Muscle of leg (tissue), 11 donors: ENCODE results near the gene FAM120C. TPM values are rescaled to one million over a fixed set of nuclear protein-coding genes. Genes with fewer than 3 reads are reported as not detected.

ENCODE experiments used
- DNase-seq: peaks from one replicate; pipeline ENCODE4 v3.0.0; 2013
- H3K27ac ChIP-seq: one replicate; pipeline ENCODE4 v1.5.1; 2013; ENCODE audit warnings: mild to moderate bottlenecking, low read length, control low read depth
- H3K27me3 ChIP-seq: one replicate; pipeline ENCODE4 v1.6.1; 2013; ENCODE audit warnings: low read length; ENCODE audit not compliant: control insufficient read depth, insufficient read depth
- H3K36me3 ChIP-seq: one replicate; pipeline ENCODE4 v1.6.1; 2013; ENCODE audit warnings: low read length; ENCODE audit not compliant: control insufficient read depth, insufficient read depth
- H3K4me1 ChIP-seq: one replicate; pipeline ENCODE4 v1.6.1; 2013; ENCODE audit warnings: low read length; ENCODE audit not compliant: control insufficient read depth, insufficient read depth
- H3K4me3 ChIP-seq: one replicate; pipeline ENCODE4 v1.5.1; 2013; ENCODE audit warnings: low read length, control low read depth
- H3K9me3 ChIP-seq: replicated peaks from 2 replicates; pipeline ENCODE4 v1.6.1; 2013; ENCODE audit warnings: low read depth, low read length; ENCODE audit not compliant: control insufficient read depth
- WGBS: methylation state at CpG from one replicate; pipeline ENCODE4 v1.1.5; 2013; ENCODE audit warnings: missing lambda C conversion rate; ENCODE audit not compliant: insufficient coverage; 5-methylcytosine and 5-hydroxymethylcytosine counted together
- polyA plus RNA-seq, 8 donors: library from polyadenylated mRNA; unstranded; fragments of 120-200 nt; gene quantifications; one replicate each; pipeline versions ENCODE4 v1.2.1 to v1.2.3, GENCODE V29; 2013; ENCODE audit warnings: inconsistent platforms in 1 of 8, low replicate concordance in 1 of 8; ENCODE audit not compliant: insufficient read length in 8 of 8, insufficient read depth in 1 of 8
- total RNA-seq: library from RNA; stranded (reverse); fragments of 120-200 nt; gene quantifications from one replicate; pipeline ENCODE4 v1.2.4, GENCODE V29; 2013

Gene FAM120C
- total and polyA plus RNA-seq, 9 donors, result 5.3 to 7.9 (median 6.4) TPM

DNA sequence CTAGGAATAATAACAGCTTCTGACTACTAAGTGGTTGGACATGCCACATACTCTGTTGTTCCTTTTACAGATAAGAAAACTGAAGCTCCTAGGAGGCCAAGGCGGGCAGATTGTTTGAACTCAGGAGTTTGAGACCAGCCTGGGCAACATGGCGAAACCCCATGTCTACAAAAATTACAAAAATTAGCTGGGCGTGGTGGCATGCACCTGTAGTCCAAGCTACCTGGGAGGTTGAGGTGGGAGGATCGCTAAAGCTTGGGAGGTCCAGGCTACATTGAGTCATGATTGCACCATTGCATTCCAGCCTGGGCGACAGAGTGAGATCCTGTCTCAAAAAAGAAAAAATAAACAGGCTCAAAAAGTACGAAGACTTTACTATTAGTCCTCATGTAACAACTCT is 108.2 kb downstream of the FAM120C start:
- no peaks in the 10 kb centered on the region for H3K27me3 ChIP-seq
- H3K4me3 ChIP-seq, result no peak overlapping the region
- no peaks in the 10 kb centered on the region for H3K36me3 ChIP-seq
- H3K9me3 ChIP-seq, result no peaks in the 10 kb centered on the region
- 80% methylated on average over 3 of the region's 6 CpGs for WGBS
- DNase-seq, result no peak
- H3K27ac ChIP-seq, result no peak overlapping the region
- H3K4me1 ChIP-seq, result no peaks in the 10 kb centered on the region

DNA sequence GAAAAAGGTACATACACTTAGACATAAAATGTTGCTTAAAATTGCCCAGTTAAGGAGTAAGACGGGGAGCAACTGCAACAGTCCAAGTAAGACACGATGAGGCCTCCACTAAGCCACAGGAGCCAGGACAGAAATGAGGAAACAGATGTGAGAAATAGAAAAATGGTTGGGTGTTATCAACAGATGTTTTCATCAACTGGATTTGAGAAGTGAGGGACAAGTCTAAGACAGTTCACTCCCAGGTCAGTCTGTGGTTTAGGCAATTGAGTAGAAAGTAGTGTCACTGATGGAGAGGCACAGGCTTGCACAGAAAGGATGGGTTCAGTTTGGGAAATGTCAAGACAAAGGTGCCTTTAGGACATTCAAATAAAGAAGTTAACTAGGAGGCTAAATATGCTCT is 115.3 kb downstream of the FAM120C start:
- no peaks in the 10 kb centered on the region for H3K4me1 ChIP-seq
- no peaks in the 10 kb centered on the region for H3K27me3 ChIP-seq
- WGBS, result 50% methylated on average over 1 of the region's 2 CpGs
- peaks cover 2% of the 10 kb centered on the region for H3K36me3 ChIP-seq
- H3K9me3 ChIP-seq, result no peaks in the 10 kb centered on the region
- no peak overlapping the region for H3K4me3 ChIP-seq
- H3K27ac ChIP-seq, result no peak overlapping the region
- no peak for DNase-seq

GRCh38 chrX:54066841-54067240 is 116.2 kb downstream of the FAM120C start:
- no peaks in the 10 kb centered on the region for H3K27me3 ChIP-seq
- no peaks in the 10 kb centered on the region for H3K4me1 ChIP-seq
- no peak for DNase-seq
- no peak overlapping the region for H3K27ac ChIP-seq
- no peaks in the 10 kb centered on the region for H3K9me3 ChIP-seq
- H3K36me3 ChIP-seq, result peaks cover 2% of the 10 kb centered on the region
- no peak overlapping the region for H3K4me3 ChIP-seq

- peaks cover 2% of the 10 kb centered on the region for H3K36me3 ChIP-seq
- no peaks in the 10 kb centered on the region for H3K4me1 ChIP-seq
- whole genome bisulfite sequencing, result no CpG with 5 or more reads among the region's 3 CpGs
- no peaks in the 10 kb centered on the region for H3K27me3 ChIP-seq
- H3K4me3 ChIP-seq, result no peak overlapping the region
- no peaks in the 10 kb centered on the region for H3K9me3 ChIP-seq
- no peak for DNase-seq
- H3K27ac ChIP-seq, result no peak overlapping the region
Observed at GRCh38 chrX:54064564-54064963, 118.5 kb downstream of the FAM120C start.

GRCh38 chrX:54063361-54063760 is 119.7 kb downstream of the FAM120C start:
- Histone ChIP-seq H3K27me3 (no peaks in the 10 kb centered on the region), H3K27ac (no peak overlapping the region), H3K9me3 (no peaks in the 10 kb centered on the region), H3K4me1 (no peaks in the 10 kb centered on the region), H3K36me3 (no peaks in the 10 kb centered on the region), H3K4me3 (no peak overlapping the region)
- no peak for DNase-seq
- WGBS, result 83% methylated on average over 1 of the region's 2 CpGs

GRCh38 chrX:54049801-54050200 is 133.3 kb downstream of the FAM120C start:
- no peaks in the 10 kb centered on the region for H3K36me3 ChIP-seq
- H3K4me3 ChIP-seq, result no peak overlapping the region
- no peaks in the 10 kb centered on the region for H3K9me3 ChIP-seq
- H3K27me3 ChIP-seq, result peaks cover 3% of the 10 kb centered on the region
- WGBS, result 51% methylated on average over 2 of the region's 3 CpGs
- DNase-seq, result no peak
- H3K27ac ChIP-seq, result no peak overlapping the region
- H3K4me1 ChIP-seq, result peaks cover 4% of the 10 kb centered on the region

- WGBS, result no CpG with 5 or more reads among the region's 1 CpG
- Histone ChIP-seq H3K9me3 (no peaks in the 10 kb centered on the region), H3K4me3 (no peak overlapping the region)
Observed at GRCh38 chrX:54048412-54048811, 134.6 kb downstream of the FAM120C start.

DNA sequence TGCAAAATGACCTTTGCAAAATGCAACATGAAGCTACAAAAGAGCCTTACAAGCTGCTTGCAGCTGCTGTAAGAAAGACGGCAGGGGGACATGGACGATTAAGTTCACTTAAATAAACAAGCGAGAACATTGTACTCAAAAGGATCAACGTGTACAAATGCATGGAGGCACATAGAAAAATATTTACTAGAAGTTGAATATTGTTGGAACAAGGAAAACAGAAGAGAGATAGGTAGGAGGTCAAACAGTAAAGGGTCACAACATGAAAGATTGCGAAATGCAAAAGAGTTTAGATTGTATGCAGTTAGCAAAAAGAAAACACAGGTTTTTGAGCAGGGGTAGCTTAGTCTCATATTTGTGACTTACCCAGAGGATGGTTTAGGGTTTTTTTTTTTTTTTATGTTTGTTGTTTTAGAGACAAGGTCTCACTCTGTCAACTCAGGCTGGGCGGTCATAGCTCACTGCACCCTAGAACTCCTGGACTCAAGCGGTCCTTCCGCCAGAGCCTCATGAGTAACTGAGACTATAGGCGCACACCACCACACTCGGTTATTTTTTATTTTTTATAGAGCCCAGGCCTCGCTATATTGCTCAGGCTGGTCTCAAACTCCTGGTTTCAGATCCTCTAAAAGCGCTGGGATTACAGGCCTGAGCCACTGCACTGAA is 137.4 kb downstream of the FAM120C start:
- peaks cover 3% of the 10 kb centered on the region for H3K27me3 ChIP-seq
- H3K27ac ChIP-seq, result peak overlapping the region; percentile 97
- no peaks in the 10 kb centered on the region for H3K9me3 ChIP-seq
- DNase-seq, result peak; percentile 5
- 82% methylated on average over 10 of the region's 12 CpGs for WGBS
- peaks cover 2% of the 10 kb centered on the region for H3K36me3 ChIP-seq
- H3K4me1 ChIP-seq, result peaks cover 6% of the 10 kb centered on the region
- no peak overlapping the region for H3K4me3 ChIP-seq

More at GRCh38 chrX:54048412-54048811, 134.6 kb downstream of the FAM120C start:
- Histone ChIP-seq H3K4me1 (peaks cover 4% of the 10 kb centered on the region), H3K27me3 (peaks cover 3% of the 10 kb centered on the region), H3K27ac (no peak overlapping the region), H3K36me3 (no peaks in the 10 kb centered on the region)
- DNase-seq, result no peak

DNA sequence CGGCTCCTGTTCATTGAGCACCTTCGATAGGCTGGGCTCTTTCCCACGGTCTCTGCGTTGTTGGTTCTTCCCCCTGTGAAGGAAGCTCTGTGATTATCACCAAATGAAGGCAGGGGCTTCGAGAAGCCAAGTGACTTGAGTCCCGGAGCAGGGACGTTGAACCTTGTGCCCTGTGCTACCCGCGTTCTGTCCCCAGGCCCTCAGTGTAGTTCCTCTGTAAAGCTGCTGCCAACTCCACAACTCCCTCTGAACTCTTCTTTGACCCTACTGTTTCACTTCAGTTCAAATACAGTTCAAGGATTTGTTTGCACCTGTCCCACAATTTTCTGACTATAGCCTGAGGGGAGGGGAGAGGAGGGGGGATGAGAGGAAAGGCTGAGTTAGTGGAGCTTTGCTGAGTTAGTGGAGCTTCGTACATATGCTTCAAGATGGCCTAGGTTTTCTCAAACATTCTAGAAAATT is 138.1 kb downstream of the FAM120C start:
- Histone ChIP-seq H3K36me3 (peaks cover 10% of the 10 kb centered on the region), H3K27ac (peak overlapping the region; percentile 97), H3K9me3 (no peaks in the 10 kb centered on the region), H3K27me3 (peaks cover 3% of the 10 kb centered on the region), H3K4me3 (peak overlapping the region; percentile 76), H3K4me1 (peaks cover 6% of the 10 kb centered on the region)
- peak; percentile 63 for DNase-seq
- WGBS, result 35% methylated on average over 9 of the region's 10 CpGs

- H3K36me3 ChIP-seq, result peaks cover 12% of the 10 kb centered on the region
- H3K4me3 ChIP-seq, result peak within 1 kb of the TSS; percentile 76
- no peaks in the 10 kb centered on the region for H3K27me3 ChIP-seq
- 31% methylated on average over 54 of the region's 66 CpGs for WGBS
- DNase-seq, result peak; percentile 98
- no peaks in the 10 kb centered on the region for H3K9me3 ChIP-seq
- peaks cover 6% of the 10 kb centered on the region for H3K4me1 ChIP-seq
- H3K27ac ChIP-seq, result peak within 1 kb of the TSS; percentile 97
Observed at GRCh38 chrX:54044126-54044876, 138.8 kb downstream of the FAM120C start, which contains the start of gene PHF8. Gene PHF8, minus strand, starts transcription at chrX:54044473. Its CDS starts 1,745 bp downstream, at chrX:54042728.
